Thoracic aorta (tissue), 2 donors: Measurements from ENCODE around the gene ERAL1. TPM values are rescaled to one million over a fixed set of nuclear protein-coding genes. Genes with fewer than 3 reads are reported as not detected.

Experiments
- ATAC-seq: fragments of 150-250 bp; one replicate; pipeline ENCODE4 v1.8.0; 2017; ENCODE audit warnings: low read depth; ENCODE audit not compliant: insufficient number of reproducible peaks, low FRiP score
- DNase-seq: peaks from one replicate; pipeline ENCODE4 v3.0.0-alpha.2; 2020; ENCODE audit warnings: low spot score
- H3K27ac ChIP-seq, 2 donors: fragments of 200-600 bp; sonication (generic); 1 replicate in 1 of 2; 2 replicates in 1 of 2; pipeline ENCODE4 v1.5.1; 2016; ENCODE audit warnings: mild to moderate bottlenecking in 2 of 2, moderate library complexity in 2 of 2
- H3K27me3 ChIP-seq: fragments of 200-600 bp; sonication (generic); replicated peaks from 2 replicates; pipeline ENCODE4 v1.6.0; 2016; ENCODE audit warnings: mild to moderate bottlenecking; ENCODE audit not compliant: insufficient read depth
- H3K36me3 ChIP-seq: fragments of 200-600 bp; sonication (generic); one replicate; pipeline ENCODE4 v1.5.1; 2016
- H3K4me1 ChIP-seq, 2 donors: fragments of 200-600 bp; sonication (generic); 1 replicate in 1 of 2; 2 replicates in 1 of 2; pipeline versions ENCODE4 v1.5.1 to v1.6.0; 2016; ENCODE audit warnings: low read depth in 2 of 2, mild to moderate bottlenecking in 1 of 2; ENCODE audit not compliant: control insufficient read depth in 1 of 2
- H3K4me3 ChIP-seq: fragments of 200-600 bp; sonication (generic); 2 replicates; pipeline ENCODE4 v1.5.1; 2016; ENCODE audit warnings: mild to moderate bottlenecking
- H3K9me3 ChIP-seq: fragments of 200-600 bp; sonication (generic); 2 replicates; pipeline ENCODE4 v1.5.1; 2016
- total RNA-seq, 2 donors: library from RNA; depleted of rRNA; stranded (reverse); fragments of >200 nt; gene quantifications; one replicate each; pipeline versions ENCODE4 v1.1.0 to v1.2.3, GENCODE V29; 2016
- TF ChIP-seq, protein P1 (sequence below): fragments of 200-600 bp; sonication (generic); IDR thresholded peaks from one replicate; pipeline ENCODE4 v1.5.1; 2019; ENCODE audit warnings: antibody characterized with exemption

The ERAL1 gene
- total RNA-seq, 2 donors from 2014 or later, result 30.6 to 34.6 TPM

GRCh38 chr17:28880572-28880945 lies 25.7 kb downstream of the ERAL1 start:
- H3K9me3 ChIP-seq, result no peaks in the 10 kb centered on the region

GRCh38 chr17:28881533-28882056 lies 26.8 kb downstream of the ERAL1 start:
- Histone ChIP-seq H3K4me1 (no peaks in the 10 kb centered on the region), H3K27me3 (no peaks in the 10 kb centered on the region), H3K4me3 (no peak overlapping the region), H3K36me3 (peaks cover 65% of the 10 kb centered on the region), H3K9me3 (no peaks in the 10 kb centered on the region), H3K27ac (no peak overlapping the region)
- ATAC-seq (no peak), DNase-seq (no peak)
- TF ChIP-seq, protein P1, sequence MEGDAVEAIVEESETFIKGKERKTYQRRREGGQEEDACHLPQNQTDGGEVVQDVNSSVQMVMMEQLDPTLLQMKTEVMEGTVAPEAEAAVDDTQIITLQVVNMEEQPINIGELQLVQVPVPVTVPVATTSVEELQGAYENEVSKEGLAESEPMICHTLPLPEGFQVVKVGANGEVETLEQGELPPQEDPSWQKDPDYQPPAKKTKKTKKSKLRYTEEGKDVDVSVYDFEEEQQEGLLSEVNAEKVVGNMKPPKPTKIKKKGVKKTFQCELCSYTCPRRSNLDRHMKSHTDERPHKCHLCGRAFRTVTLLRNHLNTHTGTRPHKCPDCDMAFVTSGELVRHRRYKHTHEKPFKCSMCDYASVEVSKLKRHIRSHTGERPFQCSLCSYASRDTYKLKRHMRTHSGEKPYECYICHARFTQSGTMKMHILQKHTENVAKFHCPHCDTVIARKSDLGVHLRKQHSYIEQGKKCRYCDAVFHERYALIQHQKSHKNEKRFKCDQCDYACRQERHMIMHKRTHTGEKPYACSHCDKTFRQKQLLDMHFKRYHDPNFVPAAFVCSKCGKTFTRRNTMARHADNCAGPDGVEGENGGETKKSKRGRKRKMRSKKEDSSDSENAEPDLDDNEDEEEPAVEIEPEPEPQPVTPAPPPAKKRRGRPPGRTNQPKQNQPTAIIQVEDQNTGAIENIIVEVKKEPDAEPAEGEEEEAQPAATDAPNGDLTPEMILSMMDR, result no peak

More at GRCh38 chr17:28880572-28880945, 25.7 kb downstream of the ERAL1 start:
- Histone ChIP-seq H3K36me3 (peaks cover 65% of the 10 kb centered on the region), H3K27me3 (no peaks in the 10 kb centered on the region), H3K4me3 (no peak overlapping the region), H3K27ac (no peak overlapping the region), H3K4me1 (no peaks in the 10 kb centered on the region)
- TF ChIP-seq, protein P1, result no peak
- ATAC-seq (no peak), DNase-seq (no peak)

DNA sequence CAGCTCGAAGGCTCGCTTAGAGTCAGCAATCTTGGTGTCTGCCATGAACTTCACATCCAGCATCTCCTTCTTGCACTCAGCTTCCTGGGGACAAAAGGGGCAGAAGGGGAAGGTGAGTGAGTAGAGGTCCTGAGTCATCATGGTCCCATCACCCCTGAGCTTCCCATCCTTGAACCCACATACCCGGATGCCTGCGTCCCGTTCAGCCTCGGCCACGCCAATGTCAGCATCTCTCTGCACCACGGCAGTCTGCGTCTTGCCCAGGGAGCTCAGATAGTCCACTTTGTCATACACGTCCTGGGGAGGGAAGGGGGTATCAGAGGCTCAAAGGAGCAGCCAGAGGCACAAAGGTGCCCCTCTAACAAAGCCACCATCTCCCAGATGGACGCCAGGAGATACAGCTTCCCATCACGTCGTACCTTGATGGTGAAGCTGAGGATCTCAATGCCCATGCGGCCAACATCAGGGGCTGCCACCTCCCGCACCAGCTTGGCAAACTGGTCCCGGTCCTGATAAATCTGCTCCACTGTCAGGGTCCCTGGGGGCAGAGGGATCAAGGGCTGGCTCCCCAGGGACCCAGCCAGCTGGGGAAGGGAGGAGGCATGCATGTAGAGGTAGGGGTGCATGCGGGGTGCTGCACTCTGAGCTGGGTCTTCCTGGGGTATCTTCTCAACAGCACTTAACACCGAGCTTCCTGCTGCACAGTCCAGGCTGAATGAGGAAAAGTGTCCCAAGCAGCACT lies 27.5 kb downstream of the ERAL1 start:
- DNase-seq (no peak), ATAC-seq (no peak)
- Histone ChIP-seq H3K36me3 (peaks cover 65% of the 10 kb centered on the region), H3K4me3 (no peak overlapping the region), H3K27me3 (no peaks in the 10 kb centered on the region), H3K9me3 (no peaks in the 10 kb centered on the region), H3K27ac (no peak overlapping the region), H3K4me1 (no peaks in the 10 kb centered on the region)
- TF ChIP-seq, protein P1, result no peak

- H3K4me3 ChIP-seq, result no peak overlapping the region
- no peak for DNase-seq
Observed at GRCh38 chr17:28883967-28884702, 29.3 kb downstream of the ERAL1 start.

DNA sequence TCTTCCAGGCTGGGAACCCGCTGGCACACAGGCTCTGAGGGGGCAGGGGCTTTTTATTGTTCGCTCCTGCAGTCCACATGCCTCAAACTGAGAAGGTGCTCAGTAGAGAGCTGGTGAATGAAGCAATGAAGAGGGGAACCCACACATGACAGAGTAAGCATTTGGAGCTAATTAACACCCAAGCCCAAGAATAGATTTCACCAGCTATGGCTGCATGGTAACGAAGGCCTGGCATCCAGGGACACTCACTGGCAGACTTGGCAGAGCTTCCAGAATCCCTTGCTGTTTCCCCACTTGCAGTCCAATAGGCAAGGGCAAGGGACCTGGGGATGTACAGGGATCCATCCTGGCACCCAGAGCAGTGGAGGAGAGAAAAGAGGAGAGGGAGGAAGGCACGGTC lies 30.5 kb downstream of the ERAL1 start:
- no peaks in the 10 kb centered on the region for H3K9me3 ChIP-seq
- ATAC-seq (no peak), DNase-seq (no peak)
- H3K27ac ChIP-seq, result no peak overlapping the region
- H3K4me1 ChIP-seq, result peaks cover 3 to 6% of the 10 kb centered on the region in 2 donors
- no peak overlapping the region for H3K4me3 ChIP-seq
- no peaks in the 10 kb centered on the region for H3K27me3 ChIP-seq
- TF ChIP-seq, protein P1, result no peak
- peaks cover 47% of the 10 kb centered on the region for H3K36me3 ChIP-seq

More at GRCh38 chr17:28883967-28884702, 29.3 kb downstream of the ERAL1 start:
- no peaks in the 10 kb centered on the region for H3K27me3 ChIP-seq
- H3K4me1 ChIP-seq, result no peaks in the 10 kb centered on the region
- TF ChIP-seq, protein P1, result no peak
- no peaks in the 10 kb centered on the region for H3K9me3 ChIP-seq
- H3K36me3 ChIP-seq, result peaks cover 59% of the 10 kb centered on the region
- no peak for ATAC-seq
- no peak overlapping the region for H3K27ac ChIP-seq
